Measurements from ENCODE around the gene TRIO.

The TRIO gene

GRCh38 chr5:14506661-14507060 is 363.5 kb downstream of the TRIO start:
- Histone ChIP-seq H3K4me3 (ENCODE audit: low read length) (no peak overlapping the region), H3K36me3 (ENCODE audit: control insufficient read depth, insufficient read depth, low read length) (peaks cover 32% of the 10 kb centered on the region), H3K4me1 (ENCODE audit: control insufficient read depth, insufficient read depth, low read length) (no peaks in the 10 kb centered on the region), H3K9ac (ENCODE audit: low read length) (no peak overlapping the region), H3K27ac (ENCODE audit: low read depth, low read length) (no peak overlapping the region), H3K27me3 (ENCODE audit: control insufficient read depth, insufficient read depth, low read length) (no peaks in the 10 kb centered on the region)

GRCh38 chr5:14507156-14507941 is 364.2 kb downstream of the TRIO start:
- peaks cover 27% of the 10 kb centered on the region for H3K36me3 ChIP-seq (ENCODE audit: control insufficient read depth, insufficient read depth, low read length)

GRCh38 chr5:14508046-14508445 is 364.9 kb downstream of the TRIO start:
- no peak overlapping the region for H3K9ac ChIP-seq (ENCODE audit: low read length)
- H3K4me3 ChIP-seq (ENCODE audit: low read length), result no peak overlapping the region
- no peaks in the 10 kb centered on the region for H3K4me1 ChIP-seq (ENCODE audit: control insufficient read depth, insufficient read depth, low read length)
- H3K36me3 ChIP-seq (ENCODE audit: control insufficient read depth, insufficient read depth, low read length), result peaks cover 20% of the 10 kb centered on the region
- H3K27ac ChIP-seq (ENCODE audit: low read depth, low read length), result no peak overlapping the region
- H3K27me3 ChIP-seq (ENCODE audit: control insufficient read depth, insufficient read depth, low read length), result no peaks in the 10 kb centered on the region

More at GRCh38 chr5:14507156-14507941, 364.2 kb downstream of the TRIO start:
- Histone ChIP-seq H3K4me3 (ENCODE audit: low read length) (no peak overlapping the region), H3K9ac (ENCODE audit: low read length) (no peak overlapping the region), H3K4me1 (ENCODE audit: control insufficient read depth, insufficient read depth, low read length) (no peaks in the 10 kb centered on the region), H3K27me3 (ENCODE audit: control insufficient read depth, insufficient read depth, low read length) (no peaks in the 10 kb centered on the region), H3K27ac (ENCODE audit: low read depth, low read length) (no peak overlapping the region)

GRCh38 chr5:14509556-14509955 is 366.4 kb downstream of the TRIO start:
- Histone ChIP-seq H3K4me3 (ENCODE audit: low read length) (no peak overlapping the region), H3K27ac (ENCODE audit: low read depth, low read length) (no peak overlapping the region), H3K27me3 (ENCODE audit: control insufficient read depth, insufficient read depth, low read length) (no peaks in the 10 kb centered on the region), H3K36me3 (ENCODE audit: control insufficient read depth, insufficient read depth, low read length) (peaks cover 14% of the 10 kb centered on the region), H3K9ac (ENCODE audit: low read length) (no peak overlapping the region), H3K4me1 (ENCODE audit: control insufficient read depth, insufficient read depth, low read length) (no peaks in the 10 kb centered on the region)

GRCh38 chr5:14510156-14510734 is 367.1 kb downstream of the TRIO start:
- no peak overlapping the region for H3K27ac ChIP-seq (ENCODE audit: low read depth, low read length)
- H3K9ac ChIP-seq (ENCODE audit: low read length), result no peak overlapping the region
- peaks cover 14% of the 10 kb centered on the region for H3K36me3 ChIP-seq (ENCODE audit: control insufficient read depth, insufficient read depth, low read length)
- H3K4me3 ChIP-seq (ENCODE audit: low read length), result no peak overlapping the region
- H3K27me3 ChIP-seq (ENCODE audit: control insufficient read depth, insufficient read depth, low read length), result no peaks in the 10 kb centered on the region
- no peaks in the 10 kb centered on the region for H3K4me1 ChIP-seq (ENCODE audit: control insufficient read depth, insufficient read depth, low read length)

- no peak overlapping the region for H3K27ac ChIP-seq (ENCODE audit: low read depth, low read length)
- H3K4me3 ChIP-seq (ENCODE audit: low read length), result no peak overlapping the region
- peaks cover 11% of the 10 kb centered on the region for H3K36me3 ChIP-seq (ENCODE audit: control insufficient read depth, insufficient read depth, low read length)
Observed at GRCh38 chr5:14510880-14511279, 367.7 kb downstream of the TRIO start.

GRCh38 chr5:14512574-14512973 is 369.4 kb downstream of the TRIO start:
- Histone ChIP-seq H3K27me3 (ENCODE audit: control insufficient read depth, insufficient read depth, low read length) (no peaks in the 10 kb centered on the region), H3K27ac (ENCODE audit: low read depth, low read length) (no peak overlapping the region), H3K9ac (ENCODE audit: low read length) (no peak overlapping the region), H3K4me1 (ENCODE audit: control insufficient read depth, insufficient read depth, low read length) (no peaks in the 10 kb centered on the region), H3K36me3 (ENCODE audit: control insufficient read depth, insufficient read depth, low read length) (peaks cover 6% of the 10 kb centered on the region), H3K4me3 (ENCODE audit: low read length) (no peak overlapping the region)

More at GRCh38 chr5:14510880-14511279, 367.7 kb downstream of the TRIO start:
- Histone ChIP-seq H3K27me3 (ENCODE audit: control insufficient read depth, insufficient read depth, low read length) (no peaks in the 10 kb centered on the region), H3K4me1 (ENCODE audit: control insufficient read depth, insufficient read depth, low read length) (no peaks in the 10 kb centered on the region), H3K9ac (ENCODE audit: low read length) (no peak overlapping the region)

GRCh38 chr5:14513266-14513665 is 370.1 kb downstream of the TRIO start:
- no peak overlapping the region for H3K27ac ChIP-seq (ENCODE audit: low read depth, low read length)
- no peaks in the 10 kb centered on the region for H3K4me1 ChIP-seq (ENCODE audit: control insufficient read depth, insufficient read depth, low read length)
- H3K27me3 ChIP-seq (ENCODE audit: control insufficient read depth, insufficient read depth, low read length), result no peaks in the 10 kb centered on the region
- H3K4me3 ChIP-seq (ENCODE audit: low read length), result no peak overlapping the region
- H3K9ac ChIP-seq (ENCODE audit: low read length), result no peak overlapping the region
- peaks cover 2% of the 10 kb centered on the region for H3K36me3 ChIP-seq (ENCODE audit: control insufficient read depth, insufficient read depth, low read length)

- Histone ChIP-seq H3K4me3 (ENCODE audit: low read length) (no peak overlapping the region), H3K9ac (ENCODE audit: low read length) (no peak overlapping the region), H3K4me1 (ENCODE audit: control insufficient read depth, insufficient read depth, low read length) (no peaks in the 10 kb centered on the region), H3K27ac (ENCODE audit: low read depth, low read length) (no peak overlapping the region), H3K27me3 (ENCODE audit: control insufficient read depth, insufficient read depth, low read length) (no peaks in the 10 kb centered on the region), H3K36me3 (ENCODE audit: control insufficient read depth, insufficient read depth, low read length) (no peaks in the 10 kb centered on the region)
Observed at GRCh38 chr5:14516901-14517300, 373.8 kb downstream of the TRIO start.

GRCh38 chr5:14518638-14519037 is 375.5 kb downstream of the TRIO start:
- H3K4me1 ChIP-seq (ENCODE audit: control insufficient read depth, insufficient read depth, low read length), result no peaks in the 10 kb centered on the region
- H3K4me3 ChIP-seq (ENCODE audit: low read length), result no peak overlapping the region
- H3K36me3 ChIP-seq (ENCODE audit: control insufficient read depth, insufficient read depth, low read length), result no peaks in the 10 kb centered on the region
- H3K9ac ChIP-seq (ENCODE audit: low read length), result no peak overlapping the region
- H3K27me3 ChIP-seq (ENCODE audit: control insufficient read depth, insufficient read depth, low read length), result no peaks in the 10 kb centered on the region
- no peak overlapping the region for H3K27ac ChIP-seq (ENCODE audit: low read depth, low read length)

GRCh38 chr5:14521748-14522147 is 378.6 kb downstream of the TRIO start:
- Histone ChIP-seq H3K27ac (ENCODE audit: low read depth, low read length) (no peak overlapping the region), H3K4me3 (ENCODE audit: low read length) (no peak overlapping the region), H3K27me3 (ENCODE audit: control insufficient read depth, insufficient read depth, low read length) (no peaks in the 10 kb centered on the region), H3K4me1 (ENCODE audit: control insufficient read depth, insufficient read depth, low read length) (no peaks in the 10 kb centered on the region), H3K9ac (ENCODE audit: low read length) (no peak overlapping the region), H3K36me3 (ENCODE audit: control insufficient read depth, insufficient read depth, low read length) (no peaks in the 10 kb centered on the region)

- H3K36me3 ChIP-seq (ENCODE audit: control insufficient read depth, insufficient read depth, low read length), result no peaks in the 10 kb centered on the region
- H3K27ac ChIP-seq (ENCODE audit: low read depth, low read length), result no peak overlapping the region
- no peak overlapping the region for H3K9ac ChIP-seq (ENCODE audit: low read length)
- no peak overlapping the region for H3K4me3 ChIP-seq (ENCODE audit: low read length)
- no peaks in the 10 kb centered on the region for H3K27me3 ChIP-seq (ENCODE audit: control insufficient read depth, insufficient read depth, low read length)
- no peaks in the 10 kb centered on the region for H3K4me1 ChIP-seq (ENCODE audit: control insufficient read depth, insufficient read depth, low read length)
Observed at GRCh38 chr5:14522721-14523120, 379.6 kb downstream of the TRIO start.

All from rectal smooth muscle tissue (tissue), 1 donor.